HG03521 (cell line): ENCODE measurements around the gene SPOCK1.

Experiments used
- ATAC-seq: cut with Tn5 transposase; IDR thresholded peaks from one replicate; pipeline ENCODE4 v1.9.1; 2021; ENCODE audit warnings: mild to moderate bottlenecking, moderate library complexity; ENCODE audit not compliant: unreplicated experiment

The SPOCK1 gene

GRCh38 chr5:137446151-137446550, 53.0 kb downstream of the SPOCK1 start:
- no peak for ATAC-seq

DNA sequence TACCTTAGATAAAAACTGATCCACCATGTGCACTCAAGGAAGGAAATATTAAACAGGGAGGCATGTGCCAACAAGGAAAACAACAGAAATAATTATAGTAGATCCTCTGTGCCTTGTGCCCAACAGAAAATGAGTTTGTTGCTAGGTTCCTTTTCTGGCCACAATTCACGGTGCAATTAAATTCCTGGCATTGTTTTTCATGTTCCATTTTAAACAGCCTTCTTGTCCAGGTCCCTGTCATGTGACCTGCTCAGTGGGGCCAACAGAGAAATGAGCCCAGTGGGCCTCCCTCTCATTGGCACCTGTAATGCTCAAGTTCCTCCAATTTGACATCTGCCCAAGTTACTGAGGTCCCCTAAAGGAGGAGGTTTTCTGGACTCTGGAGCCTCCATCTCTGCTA, 56.5 kb downstream of the SPOCK1 start:
- ATAC-seq, result no peak

DNA sequence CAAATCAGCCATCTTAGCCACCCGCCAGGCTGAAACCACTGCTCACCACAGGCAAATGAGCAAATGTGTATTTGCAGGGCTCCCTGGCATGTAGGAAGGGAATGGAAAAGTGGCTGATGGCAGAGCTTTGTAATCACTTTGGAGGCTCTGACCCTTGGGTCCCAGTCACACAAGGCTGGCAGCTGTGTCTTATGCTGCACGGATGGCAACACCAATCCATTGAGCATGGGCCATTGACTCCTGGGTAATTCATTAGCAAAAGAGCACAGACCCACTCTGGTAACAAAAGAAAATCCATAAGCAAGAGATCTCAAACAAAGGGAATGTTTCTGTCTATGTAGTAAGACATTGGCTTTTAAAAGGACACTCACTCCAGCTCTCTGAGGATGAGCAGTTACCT, 57.6 kb downstream of the SPOCK1 start:
- no peak for ATAC-seq

GRCh38 chr5:137440795-137441194, 58.3 kb downstream of the SPOCK1 start:
- no peak for ATAC-seq

DNA sequence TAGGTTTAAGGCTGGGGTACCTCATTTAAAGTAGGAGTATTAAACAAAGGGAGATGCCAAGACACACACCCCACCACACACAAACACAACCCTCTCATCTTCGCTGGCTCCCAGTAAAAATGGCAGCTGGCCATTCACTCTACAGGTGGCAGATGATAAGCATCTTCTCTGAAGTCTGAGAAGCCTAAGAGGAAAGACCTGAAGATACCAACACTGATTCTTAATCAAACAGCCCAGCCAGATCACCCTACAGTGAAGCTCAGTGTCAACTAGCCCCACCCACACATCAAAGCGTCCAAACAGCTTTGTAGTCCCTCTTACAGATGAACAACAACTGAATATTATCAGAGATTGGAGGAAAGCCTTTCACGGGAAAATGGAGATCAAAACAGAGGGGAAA, 59.5 kb downstream of the SPOCK1 start:
- no peak for ATAC-seq

DNA sequence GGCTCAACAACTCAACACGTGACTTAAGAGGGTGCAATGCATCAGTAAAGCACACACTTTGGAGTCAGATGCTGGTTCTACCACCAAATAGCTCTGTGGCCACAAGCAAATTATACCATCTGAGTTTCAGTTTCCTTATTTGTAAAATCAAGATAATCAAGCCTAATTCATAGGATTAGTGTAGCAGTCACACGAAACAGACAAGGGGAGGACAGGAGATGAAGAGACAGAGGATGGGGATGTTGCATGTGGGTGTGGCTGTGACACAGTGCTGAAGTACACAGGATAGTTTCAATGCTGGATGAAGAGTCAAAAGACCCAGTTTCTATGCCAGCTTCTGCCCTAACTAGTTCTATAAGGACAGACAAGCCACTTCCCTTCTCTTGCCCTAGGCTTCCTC, 60.2 kb downstream of the SPOCK1 start:
- no peak for ATAC-seq

- no peak for ATAC-seq
These were observed 61.4 kb downstream of the SPOCK1 start for GRCh38 chr5:137437774-137438173.

DNA sequence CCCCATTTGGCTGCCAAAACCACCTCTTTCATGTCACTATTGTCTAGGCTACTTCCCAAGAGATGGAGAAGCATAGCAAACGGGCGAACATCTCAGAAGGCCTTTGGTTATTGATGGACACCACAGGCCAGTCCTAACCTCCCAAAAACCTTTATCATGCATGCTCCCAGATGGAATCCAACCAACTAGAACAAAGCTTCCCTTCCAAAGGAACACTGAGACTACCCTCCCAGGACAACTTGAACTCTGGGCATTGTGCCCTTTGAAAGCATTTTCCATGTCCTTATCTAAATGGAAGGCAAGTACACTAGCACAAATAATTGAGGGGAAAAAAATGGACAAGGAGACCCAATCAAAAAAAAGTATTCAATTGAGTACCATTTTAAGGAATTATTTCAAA, 65.6 kb downstream of the SPOCK1 start:
- no peak for ATAC-seq

- no peak for ATAC-seq
These were observed 66.8 kb downstream of the SPOCK1 start for GRCh38 chr5:137432376-137432775.

DNA sequence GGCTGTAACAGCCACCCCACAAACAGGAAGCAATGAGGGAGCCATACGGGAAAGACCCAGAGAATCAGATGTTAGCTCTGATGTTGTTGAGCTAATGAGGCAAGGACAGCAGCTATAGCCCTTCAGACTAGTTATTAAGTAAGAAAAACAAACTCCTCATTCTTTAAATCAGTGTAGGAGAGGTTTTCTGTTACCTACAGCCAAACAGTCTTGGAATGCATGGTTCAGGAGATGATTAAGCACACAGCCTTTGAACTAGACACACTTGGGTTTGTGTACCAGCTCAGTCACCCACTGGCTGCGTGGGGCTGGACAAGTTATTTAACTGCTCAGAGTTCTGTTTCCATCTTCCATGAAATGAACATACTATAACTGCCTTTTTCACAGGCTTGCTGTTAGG, 68.1 kb downstream of the SPOCK1 start:
- ATAC-seq, result no peak

DNA sequence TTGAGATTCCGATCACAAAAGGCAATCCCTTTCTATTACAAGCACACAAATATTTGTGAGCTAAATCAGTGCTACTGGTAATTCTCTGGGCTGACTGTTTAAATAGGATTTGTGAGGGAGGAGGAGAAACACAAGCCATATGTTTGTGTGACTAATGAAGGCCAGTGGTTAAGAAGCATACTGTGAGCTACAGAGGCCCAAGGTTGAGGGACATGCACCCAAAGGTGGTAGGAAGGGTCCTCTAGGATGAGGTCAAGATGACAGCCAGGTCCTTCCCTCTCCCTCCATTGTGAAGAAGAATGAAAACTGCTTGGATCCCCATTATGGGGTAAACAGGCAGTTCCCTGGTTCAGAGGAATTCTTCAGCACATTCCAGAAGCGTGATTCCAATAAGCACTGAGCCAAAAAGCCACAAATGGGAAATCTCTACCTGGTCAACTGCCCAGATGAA, 83.9 kb downstream of the SPOCK1 start:
- ATAC-seq, result no peak

DNA sequence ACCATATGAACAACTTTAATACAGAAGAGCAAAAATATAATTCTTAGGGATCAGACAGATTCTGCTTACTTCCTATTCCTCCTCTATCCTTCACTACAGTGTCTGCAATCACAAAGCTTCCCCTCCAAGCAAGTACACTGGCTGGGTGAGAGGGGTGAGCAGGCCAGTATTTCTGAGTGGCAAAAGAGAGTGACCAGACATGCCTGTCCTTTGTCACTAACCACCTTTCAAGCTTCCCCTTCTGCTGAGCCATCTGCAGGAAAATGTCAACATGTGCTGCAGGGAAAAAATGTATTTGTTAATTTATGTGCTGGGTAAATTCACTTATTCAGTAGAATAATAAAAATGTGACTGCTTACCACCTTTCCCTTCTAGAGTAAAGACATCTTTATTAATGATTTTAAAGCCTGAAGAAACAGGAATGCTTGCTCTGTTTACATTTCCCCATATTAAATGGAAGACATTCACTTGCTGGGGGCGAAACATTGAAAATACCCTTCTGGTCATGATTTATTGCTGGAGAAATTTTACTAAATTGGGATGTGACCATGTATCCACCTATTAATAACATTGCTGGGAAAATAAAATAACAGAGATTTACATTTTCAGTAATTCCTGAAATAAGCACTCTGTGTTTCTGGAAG, 84.9 kb downstream of the SPOCK1 start:
- ATAC-seq, result no peak

GRCh38 chr5:137412136-137412535, 87.0 kb downstream of the SPOCK1 start:
- ATAC-seq, result no peak

GRCh38 chr5:137410234-137411010, 88.7 kb downstream of the SPOCK1 start:
- no peak for ATAC-seq

- ATAC-seq, result no peak
These were observed 89.4 kb downstream of the SPOCK1 start for GRCh38 chr5:137409736-137410135.

DNA sequence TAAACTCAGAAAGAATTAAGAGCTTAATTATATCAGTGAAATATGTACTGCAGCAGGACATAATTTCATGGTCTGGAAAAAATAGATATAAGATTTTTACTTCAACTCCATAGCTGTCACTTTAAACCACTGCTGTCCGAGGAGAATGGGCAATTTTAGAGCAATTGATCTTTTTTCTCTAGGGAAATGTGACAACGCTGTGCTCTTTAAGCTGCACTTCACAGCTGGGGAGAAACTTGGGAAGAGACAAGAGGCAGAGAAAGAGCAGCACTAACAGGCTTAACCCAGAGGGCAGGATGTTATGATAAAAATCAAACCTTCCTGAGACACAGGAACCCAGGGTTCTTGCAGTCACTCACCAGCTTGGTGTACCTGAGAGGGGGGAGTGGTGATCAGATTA, 92.0 kb downstream of the SPOCK1 start:
- ATAC-seq, result no peak

DNA sequence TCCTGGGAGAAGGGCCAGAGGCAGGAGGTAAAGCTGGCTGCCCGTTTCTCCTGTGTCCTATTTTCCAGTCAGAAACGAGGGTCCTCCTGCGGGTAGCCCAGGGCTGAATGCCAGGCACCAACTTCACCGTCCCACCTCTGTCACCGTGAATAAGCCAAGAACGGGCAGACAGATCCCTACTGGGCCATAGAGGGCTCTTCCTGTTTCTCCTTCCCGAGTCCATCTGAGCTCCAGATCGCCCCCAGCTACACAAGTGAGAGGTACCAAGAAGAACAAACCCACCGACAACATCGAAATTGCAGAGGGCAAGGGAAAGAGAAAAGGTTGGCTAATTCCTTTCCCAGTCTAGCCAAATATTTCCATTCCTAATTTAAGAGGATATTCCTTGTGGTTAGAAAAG, 93.7 kb downstream of the SPOCK1 start:
- no peak for ATAC-seq

DNA sequence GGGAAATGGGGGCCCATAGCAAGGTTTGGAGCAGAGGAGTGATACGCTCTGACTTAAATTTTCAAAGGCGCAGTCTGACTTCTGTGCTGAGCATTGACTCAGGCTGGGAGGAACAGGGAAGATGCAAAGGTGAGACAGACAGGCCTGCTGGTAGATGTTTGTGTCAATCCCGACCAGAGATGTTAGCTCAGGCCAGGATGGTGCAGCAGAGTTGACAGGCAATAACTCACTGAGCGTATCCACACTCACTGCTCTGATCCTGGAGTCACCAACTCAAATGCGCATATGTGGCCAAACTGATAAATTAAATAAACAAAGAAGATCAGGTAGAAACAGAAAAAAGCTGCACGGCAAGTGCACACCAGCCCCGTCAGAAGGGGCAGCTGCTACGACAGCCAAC, 95.3 kb downstream of the SPOCK1 start:
- no peak for ATAC-seq

DNA sequence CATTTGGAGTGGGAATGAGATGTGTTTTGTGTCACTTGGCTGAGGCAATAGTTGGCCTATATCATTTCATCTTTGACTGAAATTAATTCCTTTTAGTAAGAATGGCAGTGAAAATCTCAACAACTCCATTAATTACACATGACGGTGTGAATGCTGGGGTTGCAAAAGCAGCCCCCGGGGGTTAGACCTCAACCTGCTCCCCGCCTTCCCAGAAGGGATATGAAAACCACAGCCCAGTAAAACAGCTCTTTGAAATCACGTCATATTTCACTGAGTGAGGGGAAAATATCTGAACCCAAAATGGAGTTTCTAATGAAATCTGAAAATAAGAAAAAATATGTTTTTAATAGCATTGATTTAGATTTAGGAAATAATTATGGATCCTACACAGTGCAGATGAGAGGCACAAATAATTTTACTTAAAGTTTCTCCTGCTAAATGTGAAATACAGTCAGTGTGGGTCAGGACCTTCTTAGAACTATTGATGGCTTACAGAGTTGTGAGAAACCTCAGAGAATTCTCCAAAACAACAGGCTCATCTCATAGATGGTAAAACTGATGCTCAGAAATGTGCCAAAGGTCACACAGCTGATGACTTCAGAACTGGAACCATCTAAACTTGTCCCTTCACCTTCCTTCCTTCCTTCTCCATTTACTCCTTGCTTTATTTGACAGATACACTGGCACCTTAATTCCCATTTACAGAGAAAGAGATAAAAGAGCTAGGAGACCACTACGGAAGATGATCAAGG, 96.5 kb downstream of the SPOCK1 start:
- ATAC-seq, result no peak

GRCh38 chr5:137401946-137402345, 97.2 kb downstream of the SPOCK1 start:
- ATAC-seq, result no peak

GRCh38 chr5:137400571-137400970, 98.6 kb downstream of the SPOCK1 start:
- no peak for ATAC-seq

GRCh38 chr5:137399911-137400310, 99.2 kb downstream of the SPOCK1 start:
- ATAC-seq, result no peak
